ENCODE data around the gene PDE6B.

Gene PDE6B

GRCh38 chr4:708631-708933 lies 83.2 kb downstream of the PDE6B start:
- no peak for DNase-seq

- DNase-seq, result no peak
These were observed 84.0 kb downstream of the PDE6B start for GRCh38 chr4:709348-709747.

GRCh38 chr4:710116-710515 lies 84.7 kb downstream of the PDE6B start:
- DNase-seq, result no peak

GRCh38 chr4:710916-711315 lies 85.5 kb downstream of the PDE6B start:
- DNase-seq, result no peak

GRCh38 chr4:712093-712492 lies 86.7 kb downstream of the PDE6B start:
- DNase-seq, result no peak

GRCh38 chr4:712916-713632 lies 87.7 kb downstream of the PDE6B start:
- DNase-seq, result no peak

- DNase-seq, result no peak
These were observed 88.7 kb downstream of the PDE6B start for GRCh38 chr4:714087-714486.

GRCh38 chr4:717601-718320 lies 92.4 kb downstream of the PDE6B start:
- DNase-seq, result no peak

- DNase-seq, result no peak
These were observed 93.1 kb downstream of the PDE6B start for GRCh38 chr4:718460-718859.
